K562 (cell line): ENCODE measurements around the gene GRB10. TPM values are rescaled to one million over a fixed set of nuclear protein-coding genes. Genes with fewer than 3 reads are reported as not detected.
A peak's percentile ranks its signal among the peaks of the same experiment; 100 is the strongest.

Experiments used
- ATF6 ChIP-seq: sonication (generic); formaldehyde crosslinking; IDR thresholded peaks from 2 replicates; pipeline ENCODE4 v1.4.0; 2020; ENCODE audit warnings: mild to moderate bottlenecking, missing genetic modification reagents
- FOXJ3 ChIP-seq: sonication (generic); formaldehyde crosslinking; IDR thresholded peaks from 2 replicates; pipeline ENCODE4 v1.4.0; 2020; ENCODE audit warnings: mild to moderate bottlenecking, missing genetic modification reagents
- GATA2 ChIP-seq: sonication (generic); formaldehyde crosslinking; IDR thresholded peaks from 2 replicates; pipeline ENCODE4 v1.4.0; 2020; ENCODE audit warnings: mild to moderate bottlenecking, missing genetic modification reagents
- HMBOX1 ChIP-seq: sonication (generic); IDR thresholded peaks from 2 replicates; pipeline ENCODE4 v1.6.1; 2016
- MEIS2 ChIP-seq: fragments of 450-650 bp; IDR thresholded peaks from 2 replicates; pipeline ENCODE4 v1.6.1; 2014; ENCODE audit warnings: mild to moderate bottlenecking; ENCODE audit not compliant: partially characterized antibody
- NONO ChIP-seq, 2 experiments: fragments of 200-400 bp in 1 of 2; fragments of 450-650 bp in 1 of 2; formaldehyde crosslinking in 1 of 2; IDR thresholded peaks; 2 replicates each; pipeline ENCODE4 v1.6.1; 2017; ENCODE audit warnings: low read depth in 2 of 2, mild to moderate bottlenecking in 2 of 2, moderate library complexity in 2 of 2, low read length in 1 of 2
- NR2C2 ChIP-seq, 2 experiments: fragments of 200-800 bp in 1 of 2; sonication (Bioruptor generic) in 1 of 2; sonication (generic) in 1 of 2; formaldehyde crosslinking in 1 of 2; IDR thresholded peaks; 2 replicates each; pipeline versions ENCODE4 v1.6.1 to v1.8.0; 2016 to 2022; ENCODE audit warnings: mild to moderate bottlenecking in 1 of 2, missing compliant biosample characterization in 1 of 2, missing genetic modification characterization in 1 of 2, missing genetic modification reagents in 1 of 2
- SRSF1 ChIP-seq: fragments of 200-400 bp; formaldehyde crosslinking; IDR thresholded peaks from 2 replicates; pipeline ENCODE4 v1.6.1; 2017; ENCODE audit warnings: mild to moderate bottlenecking, low read depth, low read length, moderate library complexity
- TARDBP ChIP-seq: fragments of 450-650 bp; IDR thresholded peaks from 2 replicates; pipeline ENCODE4 v1.6.1; 2016
- TRIM24 ChIP-seq, 2 experiments: fragments of 450-650 bp; IDR thresholded peaks; 2 replicates each; pipeline ENCODE4 v1.6.1; 2016
- ZBTB34 ChIP-seq: fragments of 250-450 bp; sonication (Bioruptor Pico); IDR thresholded peaks from 2 replicates; pipeline ENCODE4 v1.8.0; 2021; ENCODE audit warnings: mild to moderate bottlenecking, moderate library complexity
- ZNF143 ChIP-seq: sonication (generic); formaldehyde crosslinking; IDR thresholded peaks from 2 replicates; pipeline ENCODE4 v1.9.0; 2022; ENCODE audit warnings: mild to moderate bottlenecking, missing genetic modification reagents
- ZNF3 ChIP-seq: fragments of 250-450 bp; sonication (Bioruptor Pico); IDR thresholded peaks from 2 replicates; pipeline ENCODE4 v1.5.0; 2021; ENCODE audit warnings: mild to moderate bottlenecking, moderate library complexity
- ZNF449 ChIP-seq: fragments of 250-450 bp; sonication (Bioruptor Pico); IDR thresholded peaks from 2 replicates; pipeline ENCODE4 v1.8.0; 2022; ENCODE audit warnings: moderate library complexity, mild to moderate bottlenecking, inconsistent platforms
- ZNF511 ChIP-seq: sonication (generic); formaldehyde crosslinking; IDR thresholded peaks from 2 replicates; pipeline ENCODE4 v1.8.0; 2022; ENCODE audit warnings: mild to moderate bottlenecking, missing genetic modification reagents
- ZNF77 ChIP-seq: fragments of 250-450 bp; sonication (Bioruptor Pico); IDR thresholded peaks from 2 replicates; pipeline ENCODE4 v1.5.0; 2020
- polyA plus RNA-seq, 8 experiments: library from polyadenylated mRNA; depleted of rRNA in 4 of 8; stranded (reverse) in 5 of 8; unstranded in 3 of 8; fragments of >200 nt; fragmentation: Nextera tagmentation in 2 of 8; fragmentation: Illumina TruSeq in 1 of 8; extraction: Ambion mirVana in 2 of 8; extraction: Trizol in 1 of 8; gene quantifications; 2 replicates each; pipeline versions ENCODE4 v1.2.1 to v1.2.3, GENCODE V29; 2011 to 2014; ENCODE audit warnings: inconsistent platforms in 1 of 8, missing spikeins in 1 of 8
- total RNA-seq, 7 experiments: library from RNA; depleted of rRNA in 6 of 7; stranded (reverse); fragments of >200 nt in 6 of 7; fragmentation: Illumina TruSeq in 2 of 7; extraction: Trizol in 2 of 7; gene quantifications; 2 replicates each; pipeline versions ENCODE4 v1.2.1 to v1.2.3, GENCODE V29; 2011 to 2021; ENCODE audit warnings: low replicate concordance in 1 of 7

The GRB10 gene
- total and polyA plus RNA-seq, 9 of the 15 experiments (the other 6 are each of a cell fraction or from before 2014, with no cell fraction given): 8.9 to 88.5 (median 40.7) TPM

GRCh38 chr7:50795253-50795652 lies 12.6 kb upstream of the GRB10 start (continued):
- no peak for TF ChIP-seq TARDBP
- TF ChIP-seq HMBOX1: no peak
- TF ChIP-seq ZNF449 (CRISPR knock-in tag): no peak
- TF ChIP-seq ZNF77: no peak
- TF ChIP-seq ZNF511: no peak
- peak; percentile 34 for TF ChIP-seq MEIS2
- TF ChIP-seq NONO (IDR thresholded peaks at IDR 0.05; ENCODE audit: low read depth in 2 of 2, low read length in 1 of 2): no peak
- no peak for TF ChIP-seq NR2C2 (CRISPR knock-in tag; IDR thresholded peaks at IDR 0.05)
- TF ChIP-seq NR2C2 (tag; IDR thresholded peaks at IDR 0.05): peak; percentile 29; the same call in 1 of the 2 replicates
- TF ChIP-seq ZNF3 (CRISPR knock-in tag): no peak
- TF ChIP-seq ATF6: no peak
- no peak for TF ChIP-seq GATA2
- no peak for TF ChIP-seq SRSF1
- no peak for TF ChIP-seq ZNF143 (CRISPR knock-in tag)
- TF ChIP-seq FOXJ3 (CRISPR knock-in tag): no peak
- no peak for TF ChIP-seq ZBTB34 (CRISPR knock-in tag)
- 0 out of 4 replicates have a peak, but pooled peaks of 1 of the 2 experiments have one; percentile 14 for TF ChIP-seq TRIM24 (IDR thresholded peaks at IDR 0.05)
